ENCODE data around the gene ENKD1. TPM values are rescaled to one million over a fixed set of nuclear protein-coding genes. Genes with fewer than 3 reads are reported as not detected.
A peak's percentile ranks its signal among the peaks of the same experiment; 100 is the strongest.

ENKD1 gene
- total and polyA plus RNA-seq, 2 experiments from 2014 or later: 11.6 to 11.8 TPM

- H3K4me1 ChIP-seq (ENCODE audit: insufficient read depth): peaks cover 31% of the 10 kb centered on the region
- H3K79me2 ChIP-seq (replicated peaks; ENCODE audit: insufficient read depth): peaks cover 90% of the 10 kb centered on the region
- H3K4me3 ChIP-seq: no peak overlapping the region
- no peak overlapping the region for H2AFZ ChIP-seq
- Mint-ChIP-seq H3K4me1 (peaks cover 27% of the 10 kb centered on the region), H3K9me3 (no peaks in the 10 kb centered on the region), H3K27ac (no peak overlapping the region; the same call in 1 of the 2 replicates), H3K4me3 (no peak overlapping the region), H3K36me3 (ENCODE audit: low read depth) (peaks cover 7% of the 10 kb centered on the region; the same call in 1 of the 3 replicates), H3K27me3 (ENCODE audit: insufficient read depth, low read depth, poor library complexity) (peaks cover 3% of the 10 kb centered on the region)
- no peaks in the 10 kb centered on the region for H3K27me3 ChIP-seq (ENCODE audit: insufficient read depth)
- no peak for TF ChIP-seq ZNF114 (CRISPR knock-in tag; IDR thresholded peaks at IDR 0.05)
- TF ChIP-seq REST (IDR thresholded peaks at IDR 0.05; ENCODE audit: unreplicated experiment): no peak
- TF ChIP-seq EZH2phosphoT487 (IDR thresholded peaks at IDR 0.05; ENCODE audit: unreplicated experiment): no peak
- TF ChIP-seq ZNF331 (CRISPR knock-in tag; IDR thresholded peaks at IDR 0.05; ENCODE audit: low read depth): no peak
- TF ChIP-seq NANOG (IDR thresholded peaks at IDR 0.05; ENCODE audit: borderline replicate concordance): no peak
- TF ChIP-seq STAT1 (IDR thresholded peaks at IDR 0.05; ENCODE audit: unreplicated experiment): no peak
- TF ChIP-seq ETS1 (IDR thresholded peaks at IDR 0.05): no peak
- TF ChIP-seq CTCF (conservative IDR thresholded peaks at IDR 0.05; ENCODE audit: low read depth in 2 of 2): no peak
- no peak for TF ChIP-seq POLR2AphosphoS5 (IDR thresholded peaks at IDR 0.05; ENCODE audit: low read depth)
- H3K9me2 ChIP-seq (ENCODE audit: insufficient read depth): no peaks in the 10 kb centered on the region
- DNase-seq (ENCODE audit: low spot score) (no peak), ATAC-seq (peak; percentile 39)
- no peaks in the 10 kb centered on the region for H3K36me3 ChIP-seq (ENCODE audit: insufficient read depth)
- H3F3A ChIP-seq (replicated peaks; ENCODE audit: low read depth): peaks cover 8% of the 10 kb centered on the region; the same call in 1 of the 2 replicates
- H3K27ac ChIP-seq (ENCODE audit: low read depth): no peak overlapping the region; the same call in 1 of the 2 replicates
- H4K20me1 ChIP-seq (replicated peaks; ENCODE audit: insufficient read depth): peaks cover 22% of the 10 kb centered on the region; the same call in 1 of the 2 replicates
- peak overlapping the region; percentile 42; the same call in 1 of the 2 replicates for H3K4me2 ChIP-seq
These were observed 42.5 kb upstream of the ENKD1 start for GRCh38 chr16:67709050-67709449.

- no peaks in the 10 kb centered on the region for H3K9me2 ChIP-seq (ENCODE audit: insufficient read depth)
- no peak overlapping the region for H2AFZ ChIP-seq
- peaks cover 8% of the 10 kb centered on the region; the same call in 1 of the 2 replicates for H3F3A ChIP-seq (replicated peaks; ENCODE audit: low read depth)
- peaks cover 15% of the 10 kb centered on the region; the same call in 1 of the 2 replicates for H4K20me1 ChIP-seq (replicated peaks; ENCODE audit: insufficient read depth)
- H3K79me2 ChIP-seq (replicated peaks; ENCODE audit: insufficient read depth): peaks cover 90% of the 10 kb centered on the region
- no peak overlapping the region for H3K27ac ChIP-seq (ENCODE audit: low read depth)
- Mint-ChIP-seq H3K27ac (no peak overlapping the region), H3K4me3 (no peak overlapping the region), H3K36me3 (ENCODE audit: low read depth) (peaks cover 4% of the 10 kb centered on the region; the same call in 1 of the 3 replicates), H3K9me3 (no peaks in the 10 kb centered on the region), H3K27me3 (ENCODE audit: insufficient read depth, low read depth, poor library complexity) (peaks cover 3% of the 10 kb centered on the region), H3K4me1 (peaks cover 22% of the 10 kb centered on the region)
- H3K4me1 ChIP-seq (ENCODE audit: insufficient read depth): peaks cover 24% of the 10 kb centered on the region
- ATAC-seq (no peak; the same call in 2 of the 3 replicates), DNase-seq (ENCODE audit: low spot score) (no peak)
- no peaks in the 10 kb centered on the region for H3K36me3 ChIP-seq (ENCODE audit: insufficient read depth)
- H3K4me3 ChIP-seq: no peak overlapping the region
- H3K4me2 ChIP-seq: peak overlapping the region; percentile 42
- no peaks in the 10 kb centered on the region for H3K27me3 ChIP-seq (ENCODE audit: insufficient read depth)
- TF ChIP-seq ZNF114 (CRISPR knock-in tag; IDR thresholded peaks at IDR 0.05) (no peak), NANOG (IDR thresholded peaks at IDR 0.05; ENCODE audit: borderline replicate concordance) (no peak)
These were observed 41.8 kb upstream of the ENKD1 start for GRCh38 chr16:67708368-67708771.

All from GM23338 (cell line).